ENCODE data around the gene VEGFB.
A peak's percentile ranks its signal among the peaks of the same experiment; 100 is the strongest.

Gene VEGFB

DNA sequence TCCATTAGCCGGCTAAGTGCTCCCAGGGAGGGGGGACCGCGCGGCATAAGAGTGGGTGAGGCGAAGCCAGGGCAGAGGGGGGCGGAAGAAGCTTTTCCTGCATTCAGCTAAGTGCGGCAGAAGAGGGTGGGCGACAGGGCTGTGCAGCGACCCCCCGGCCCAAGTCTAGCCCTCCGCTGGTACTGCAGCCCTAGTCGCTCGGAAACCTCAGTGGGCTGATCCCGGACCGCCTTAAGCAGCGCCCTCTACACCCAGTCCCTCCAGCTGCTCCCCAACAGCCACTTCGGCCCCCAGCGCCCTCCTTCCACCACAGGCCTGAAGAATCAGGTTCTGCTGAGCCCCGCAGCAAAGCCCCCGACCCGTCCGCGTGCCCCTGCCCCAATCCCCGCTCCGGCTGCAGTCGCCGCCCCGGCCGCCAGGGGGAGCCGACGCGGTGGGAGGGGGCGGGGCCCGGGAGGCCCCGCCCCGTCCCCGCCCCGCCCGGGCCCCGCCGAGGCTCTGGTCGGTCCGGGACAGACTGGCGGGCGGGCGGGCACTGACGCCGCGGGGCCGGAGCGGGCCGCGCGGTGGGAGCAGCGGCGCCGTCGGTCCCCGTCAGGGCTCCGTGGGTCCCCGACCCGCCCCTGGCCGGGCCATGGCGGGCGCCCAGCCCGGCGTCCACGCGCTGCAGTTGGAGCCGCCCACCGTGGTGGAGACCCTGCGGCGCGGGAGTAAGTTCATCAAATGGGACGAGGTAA is 16.8 kb downstream of the VEGFB start, which contains the start of gene PLCB3:
TSS of gene PLCB3 (plus strand) at position 515 of the 737 bp plus-strand sequence. CDS start at position 635, 120 bp downstream.
- TF ChIP-seq CTCF (IDR thresholded peaks at IDR 0.05; ENCODE audit: poor library complexity, severe bottlenecking) = peak; percentile 93
- H3K27me3 ChIP-seq (ENCODE audit: insufficient read depth, poor library complexity, severe bottlenecking) = no peaks in the 10 kb centered on the region
- ATAC-seq (ENCODE audit: low read depth) = peak; percentile 24
- DNase-seq (ENCODE audit: low spot score) = no peak
- H3K36me3 ChIP-seq (ENCODE audit: low read depth) = peaks cover 27% of the 10 kb centered on the region
- H3K4me1 ChIP-seq (ENCODE audit: insufficient read depth, poor library complexity, severe bottlenecking) = peaks cover 8% of the 10 kb centered on the region
- H3K9me3 ChIP-seq (ENCODE audit: severe bottlenecking) = no peaks in the 10 kb centered on the region
- H3K27ac ChIP-seq (ENCODE audit: poor library complexity, severe bottlenecking) = peak within 1 kb of the TSS; percentile 75
- H3K4me3 ChIP-seq (ENCODE audit: severe bottlenecking) = peak within 1 kb of the TSS; percentile 89

- peaks cover 8% of the 10 kb centered on the region for H3K4me1 ChIP-seq (ENCODE audit: insufficient read depth, poor library complexity, severe bottlenecking)
- H3K27me3 ChIP-seq (ENCODE audit: insufficient read depth, poor library complexity, severe bottlenecking) = no peaks in the 10 kb centered on the region
- peak overlapping the region; percentile 89 for H3K4me3 ChIP-seq (ENCODE audit: severe bottlenecking)
- ATAC-seq (ENCODE audit: low read depth) = no peak
- H3K9me3 ChIP-seq (ENCODE audit: severe bottlenecking) = no peaks in the 10 kb centered on the region
- H3K27ac ChIP-seq (ENCODE audit: poor library complexity, severe bottlenecking) = peak overlapping the region; percentile 75
- no peak for TF ChIP-seq CTCF (IDR thresholded peaks at IDR 0.05; ENCODE audit: poor library complexity, severe bottlenecking)
- H3K36me3 ChIP-seq (ENCODE audit: low read depth) = peaks cover 32% of the 10 kb centered on the region
- DNase-seq (ENCODE audit: low spot score) = no peak
Observed at GRCh38 chr11:64251753-64252002, 17.3 kb downstream of the VEGFB start.

DNA sequence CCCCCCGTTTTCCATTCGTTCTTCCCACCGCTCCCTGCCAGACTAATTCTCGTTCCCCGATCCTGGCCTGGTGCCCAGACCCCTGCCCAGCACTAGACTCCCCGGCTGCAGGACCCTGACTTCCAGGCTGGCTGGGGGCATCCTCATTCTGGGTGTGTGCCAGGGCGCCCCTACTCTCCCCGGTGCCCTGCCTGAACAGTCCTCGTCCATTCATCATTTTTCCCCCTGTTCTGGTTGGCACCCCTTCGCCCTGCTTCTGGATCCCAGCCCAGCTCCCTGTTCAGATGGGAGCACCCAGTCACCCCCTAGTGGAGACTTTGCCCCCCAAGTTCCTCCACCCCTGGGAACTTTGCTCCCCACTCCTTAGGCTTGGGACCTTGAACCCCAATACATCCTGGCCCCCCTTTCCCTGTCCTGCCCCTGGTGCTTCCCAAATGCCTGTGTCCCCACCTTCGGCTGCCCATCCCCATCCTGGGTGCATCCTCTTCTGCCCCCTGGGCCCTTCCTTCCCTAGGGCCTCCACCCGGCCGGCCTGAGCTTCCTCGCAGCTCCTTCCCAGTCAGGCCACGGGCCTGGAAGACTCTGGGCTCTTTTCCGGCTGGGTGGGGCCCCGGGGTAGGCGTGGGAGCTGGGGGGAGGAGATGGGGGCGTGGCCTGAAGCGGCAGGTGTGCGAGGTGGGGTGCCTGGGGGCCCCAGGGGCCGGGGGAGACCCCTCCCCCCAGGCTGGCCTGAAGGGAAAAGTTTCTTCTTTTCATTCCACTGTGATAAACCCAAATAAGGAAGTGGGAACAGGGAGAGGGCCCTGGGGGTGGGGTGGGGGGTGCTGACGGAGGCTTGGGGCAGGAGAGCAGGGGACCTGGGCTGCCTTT is 17.9 kb downstream of the VEGFB start:
- Histone ChIP-seq H3K4me1 (ENCODE audit: insufficient read depth, poor library complexity, severe bottlenecking) (peaks cover 8% of the 10 kb centered on the region), H3K27ac (ENCODE audit: poor library complexity, severe bottlenecking) (peak overlapping the region; percentile 75)

DNA sequence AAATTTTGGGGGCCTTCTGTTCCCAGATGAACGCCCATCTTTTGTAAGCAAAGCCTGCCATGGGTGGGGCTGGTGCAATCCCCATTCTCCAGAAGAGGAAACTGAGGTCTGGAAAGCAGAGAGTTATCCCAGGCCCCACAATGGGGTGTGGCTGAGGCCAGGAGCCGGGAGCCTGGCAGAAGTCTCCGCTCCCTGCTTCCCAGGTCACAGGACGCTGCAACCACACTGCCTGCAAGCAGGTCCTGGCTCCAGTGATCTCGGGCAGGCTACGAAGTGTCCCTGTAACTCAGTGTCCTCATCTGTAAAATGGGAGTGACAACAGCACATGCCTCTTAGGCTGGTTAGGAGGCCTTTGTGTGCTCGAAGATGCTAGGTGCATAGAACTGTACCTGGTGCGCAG is 18.7 kb downstream of the VEGFB start:
- Histone ChIP-seq H3K4me3 (ENCODE audit: severe bottlenecking) (peak overlapping the region; percentile 89), H3K36me3 (ENCODE audit: low read depth) (peaks cover 45% of the 10 kb centered on the region), H3K27me3 (ENCODE audit: insufficient read depth, poor library complexity, severe bottlenecking) (no peaks in the 10 kb centered on the region), H3K9me3 (ENCODE audit: severe bottlenecking) (no peaks in the 10 kb centered on the region), H3K4me1 (ENCODE audit: insufficient read depth, poor library complexity, severe bottlenecking) (peaks cover 8% of the 10 kb centered on the region), H3K27ac (ENCODE audit: poor library complexity, severe bottlenecking) (peak overlapping the region; percentile 75)
- no peak for DNase-seq (ENCODE audit: low spot score)
- no peak for ATAC-seq (ENCODE audit: low read depth)
- no peak for TF ChIP-seq CTCF (IDR thresholded peaks at IDR 0.05; ENCODE audit: poor library complexity, severe bottlenecking)

More for the DNA sequence above, 17.9 kb downstream of the VEGFB start:
- DNase-seq (ENCODE audit: low spot score) = no peak
- Histone ChIP-seq H3K9me3 (ENCODE audit: severe bottlenecking) (no peaks in the 10 kb centered on the region), H3K4me3 (ENCODE audit: severe bottlenecking) (peak overlapping the region; percentile 89), H3K27me3 (ENCODE audit: insufficient read depth, poor library complexity, severe bottlenecking) (no peaks in the 10 kb centered on the region), H3K36me3 (ENCODE audit: low read depth) (peaks cover 37% of the 10 kb centered on the region)
- ATAC-seq (ENCODE audit: low read depth) = peak; percentile 65
- no peak for TF ChIP-seq CTCF (IDR thresholded peaks at IDR 0.05; ENCODE audit: poor library complexity, severe bottlenecking)

All from RWPE2 (cell line).